Endothelial cell of umbilical vein (primary cell): ENCODE results near the gene KCNS3.

ENCODE experiments used
- EZH2 ChIP-seq: IDR thresholded peaks from 2 replicates; pipeline ENCODE4 v1.6.1; 2012; ENCODE audit warnings: borderline replicate concordance, low read depth, mild to moderate bottlenecking, moderate library complexity, low read length, inconsistent platforms; ENCODE audit not compliant: severe bottlenecking
- MYC ChIP-seq: IDR thresholded peaks from one replicate; pipeline ENCODE4 v1.6.1; 2011; ENCODE audit warnings: mild to moderate bottlenecking, low read depth, low read length
- POLR2A ChIP-seq: IDR thresholded peaks from 2 replicates; pipeline ENCODE4 v1.6.1; 2012; ENCODE audit warnings: low read depth, mild to moderate bottlenecking, control low read depth, low read length
- POLR2AphosphoS5 ChIP-seq: IDR thresholded peaks from 2 replicates; pipeline ENCODE4 v1.6.1; 2012; ENCODE audit warnings: low read depth, mild to moderate bottlenecking, control low read depth, low read length, moderate library complexity; ENCODE audit not compliant: insufficient read depth
- TF ChIP-seq, protein P1 (sequence below): IDR thresholded peaks from 2 replicates; pipeline ENCODE4 v1.6.1; 2011; ENCODE audit not compliant: insufficient read depth, insufficient read length
- TF ChIP-seq, protein P2 (sequence below), 2 donors: IDR thresholded peaks; 1 replicate in 1 of 2; 2 replicates in 1 of 2; pipeline ENCODE4 v1.5.1; 2011; ENCODE audit warnings: low read length in 2 of 2, mild to moderate bottlenecking in 2 of 2, moderate library complexity in 2 of 2, control low read depth in 1 of 2, inconsistent platforms in 1 of 2, low read depth in 1 of 2; ENCODE audit not compliant: insufficient read depth in 1 of 2; ENCODE audit errors: extremely low read depth in 1 of 2

DNA sequence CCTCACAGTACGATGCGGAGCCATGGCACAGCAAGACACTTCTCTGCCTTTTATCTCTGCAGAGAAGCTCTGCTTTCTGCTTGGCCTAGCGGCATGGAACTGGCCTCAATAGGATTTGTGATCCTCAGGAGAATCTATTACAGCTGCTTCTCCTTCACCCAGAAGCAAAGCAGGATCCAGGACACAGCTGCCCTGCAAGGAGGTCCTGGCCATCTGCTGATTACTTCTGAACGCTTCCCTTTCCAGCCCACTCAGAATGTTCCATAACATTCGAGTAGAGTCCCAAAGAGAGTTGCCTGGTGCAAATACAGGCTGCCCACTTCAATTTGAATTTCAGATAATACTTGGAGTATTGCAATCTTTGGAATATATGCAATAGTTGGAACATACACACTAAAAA, 29.2 kb upstream of the KCNS3 start:
- TF ChIP-seq POLR2A (no peak), MYC (no peak), EZH2 (no peak), POLR2AphosphoS5 (no peak)
- TF ChIP-seq, protein P1, sequence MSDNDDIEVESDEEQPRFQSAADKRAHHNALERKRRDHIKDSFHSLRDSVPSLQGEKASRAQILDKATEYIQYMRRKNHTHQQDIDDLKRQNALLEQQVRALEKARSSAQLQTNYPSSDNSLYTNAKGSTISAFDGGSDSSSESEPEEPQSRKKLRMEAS, result no peak
- TF ChIP-seq, protein P2, sequence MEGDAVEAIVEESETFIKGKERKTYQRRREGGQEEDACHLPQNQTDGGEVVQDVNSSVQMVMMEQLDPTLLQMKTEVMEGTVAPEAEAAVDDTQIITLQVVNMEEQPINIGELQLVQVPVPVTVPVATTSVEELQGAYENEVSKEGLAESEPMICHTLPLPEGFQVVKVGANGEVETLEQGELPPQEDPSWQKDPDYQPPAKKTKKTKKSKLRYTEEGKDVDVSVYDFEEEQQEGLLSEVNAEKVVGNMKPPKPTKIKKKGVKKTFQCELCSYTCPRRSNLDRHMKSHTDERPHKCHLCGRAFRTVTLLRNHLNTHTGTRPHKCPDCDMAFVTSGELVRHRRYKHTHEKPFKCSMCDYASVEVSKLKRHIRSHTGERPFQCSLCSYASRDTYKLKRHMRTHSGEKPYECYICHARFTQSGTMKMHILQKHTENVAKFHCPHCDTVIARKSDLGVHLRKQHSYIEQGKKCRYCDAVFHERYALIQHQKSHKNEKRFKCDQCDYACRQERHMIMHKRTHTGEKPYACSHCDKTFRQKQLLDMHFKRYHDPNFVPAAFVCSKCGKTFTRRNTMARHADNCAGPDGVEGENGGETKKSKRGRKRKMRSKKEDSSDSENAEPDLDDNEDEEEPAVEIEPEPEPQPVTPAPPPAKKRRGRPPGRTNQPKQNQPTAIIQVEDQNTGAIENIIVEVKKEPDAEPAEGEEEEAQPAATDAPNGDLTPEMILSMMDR (IDR thresholded peaks at IDR 0.05; ENCODE audit: extremely low read depth in 1 of 2, insufficient read depth in 1 of 2, low read depth in 1 of 2, low read length in 2 of 2), result no peak
